Adrenal gland (tissue), 5 donors: ENCODE data around the gene ZNF469.

Experiments
- POLR2A ChIP-seq, 2 donors: fragments of 450-650 bp; IDR thresholded peaks; one replicate each; pipeline ENCODE4 v1.6.1; 2017; ENCODE audit warnings: antibody characterized with exemption in 2 of 2, mild to moderate bottlenecking in 2 of 2, moderate library complexity in 1 of 2
- TF ChIP-seq, protein P1 (sequence below), 6 experiments: fragments of 450-650 bp in 4 of 6; fragments of 200-600 bp in 2 of 6; sonication (generic) in 1 of 6; IDR thresholded peaks; 1 replicate in 5 of 6; 2 replicates in 1 of 6; pipeline versions ENCODE4 v1.5.1 to v1.8.0; 2016 to 2021; ENCODE audit warnings: antibody characterized with exemption in 6 of 6, mild to moderate bottlenecking in 2 of 6, moderate library complexity in 1 of 6
- donor health status: DM: no; HTN: no; CAD: no.

DNA sequence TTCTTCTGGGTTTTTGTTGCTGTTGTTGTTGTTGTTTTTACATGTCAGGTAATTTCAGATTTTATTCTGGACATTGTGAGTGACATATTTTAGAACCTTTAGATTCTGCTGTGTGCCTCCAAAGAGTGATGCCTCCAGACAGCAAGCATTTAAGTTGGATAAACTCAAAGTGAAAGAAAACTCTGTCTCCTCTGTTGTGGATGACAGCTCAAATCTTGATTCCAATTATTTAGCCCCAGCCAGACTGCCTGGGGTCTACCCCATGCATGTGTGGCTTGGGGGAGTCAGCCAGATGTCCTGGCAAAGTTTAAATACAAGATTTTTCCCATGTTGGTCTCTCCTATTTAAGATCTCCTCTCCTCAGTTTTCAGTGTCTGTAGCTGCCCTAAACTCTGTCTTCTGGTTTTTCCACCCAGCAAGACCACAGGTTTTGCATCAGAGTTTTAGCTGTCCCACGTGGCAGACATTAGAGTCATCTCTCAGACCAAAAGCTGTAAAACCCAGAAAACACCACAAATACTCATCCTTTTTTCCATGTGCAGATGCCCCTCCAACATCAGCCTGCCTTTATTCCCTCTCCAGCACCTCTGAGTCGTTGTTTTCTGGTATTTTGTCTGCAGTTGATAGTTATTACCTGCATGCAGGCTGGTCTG is 19.4 kb upstream of the ZNF469 start:
- TF ChIP-seq POLR2A (IDR thresholded peaks at IDR 0.05) = no peak
- TF ChIP-seq, protein P1, sequence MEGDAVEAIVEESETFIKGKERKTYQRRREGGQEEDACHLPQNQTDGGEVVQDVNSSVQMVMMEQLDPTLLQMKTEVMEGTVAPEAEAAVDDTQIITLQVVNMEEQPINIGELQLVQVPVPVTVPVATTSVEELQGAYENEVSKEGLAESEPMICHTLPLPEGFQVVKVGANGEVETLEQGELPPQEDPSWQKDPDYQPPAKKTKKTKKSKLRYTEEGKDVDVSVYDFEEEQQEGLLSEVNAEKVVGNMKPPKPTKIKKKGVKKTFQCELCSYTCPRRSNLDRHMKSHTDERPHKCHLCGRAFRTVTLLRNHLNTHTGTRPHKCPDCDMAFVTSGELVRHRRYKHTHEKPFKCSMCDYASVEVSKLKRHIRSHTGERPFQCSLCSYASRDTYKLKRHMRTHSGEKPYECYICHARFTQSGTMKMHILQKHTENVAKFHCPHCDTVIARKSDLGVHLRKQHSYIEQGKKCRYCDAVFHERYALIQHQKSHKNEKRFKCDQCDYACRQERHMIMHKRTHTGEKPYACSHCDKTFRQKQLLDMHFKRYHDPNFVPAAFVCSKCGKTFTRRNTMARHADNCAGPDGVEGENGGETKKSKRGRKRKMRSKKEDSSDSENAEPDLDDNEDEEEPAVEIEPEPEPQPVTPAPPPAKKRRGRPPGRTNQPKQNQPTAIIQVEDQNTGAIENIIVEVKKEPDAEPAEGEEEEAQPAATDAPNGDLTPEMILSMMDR (IDR thresholded peaks at IDR 0.05) = no peak
